Cardiac fibroblast (primary cell): ENCODE data around the gene DMBT1.

Source experiments
- DNase-seq, 2 donors: peaks; one replicate each; pipeline versions ENCODE4 v3.0.0 to v3.0.0-alpha.2; 2010; ENCODE audit warnings: low read depth in 2 of 2
- H3K4me3 ChIP-seq, 2 donors: replicated peaks in 1 of 2; 1 replicate in 1 of 2; 2 replicates in 1 of 2; pipeline ENCODE4 v1.5.1; 2011; ENCODE audit warnings: low read depth in 2 of 2, low read length in 2 of 2, mild to moderate bottlenecking in 2 of 2, moderate library complexity in 1 of 2
- TF ChIP-seq, protein P1 (sequence below): IDR thresholded peaks from one replicate; pipeline ENCODE4 v1.5.1; 2011; ENCODE audit warnings: low read depth, mild to moderate bottlenecking, low read length, inconsistent platforms

Gene DMBT1

DNA sequence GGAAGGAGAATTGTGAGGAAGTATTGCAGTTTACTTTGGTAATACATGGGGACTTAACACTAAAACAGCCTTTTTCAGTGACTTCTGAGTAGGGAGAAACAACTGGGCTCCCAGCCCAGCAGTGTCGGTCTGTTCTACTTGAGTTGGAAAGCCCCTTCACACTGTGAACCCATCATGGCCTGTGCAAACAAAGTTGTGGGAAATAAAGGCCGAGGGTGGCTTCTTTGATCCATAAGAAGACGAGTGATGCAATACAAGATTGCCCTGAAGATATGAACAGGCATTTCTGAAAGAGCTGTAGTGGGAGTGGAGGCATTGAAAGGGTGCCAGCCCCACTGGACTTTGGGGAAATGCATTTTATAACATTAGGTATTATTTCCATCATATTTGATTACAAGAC, 110.8 kb downstream of the DMBT1 start:
- TF ChIP-seq, protein P1, sequence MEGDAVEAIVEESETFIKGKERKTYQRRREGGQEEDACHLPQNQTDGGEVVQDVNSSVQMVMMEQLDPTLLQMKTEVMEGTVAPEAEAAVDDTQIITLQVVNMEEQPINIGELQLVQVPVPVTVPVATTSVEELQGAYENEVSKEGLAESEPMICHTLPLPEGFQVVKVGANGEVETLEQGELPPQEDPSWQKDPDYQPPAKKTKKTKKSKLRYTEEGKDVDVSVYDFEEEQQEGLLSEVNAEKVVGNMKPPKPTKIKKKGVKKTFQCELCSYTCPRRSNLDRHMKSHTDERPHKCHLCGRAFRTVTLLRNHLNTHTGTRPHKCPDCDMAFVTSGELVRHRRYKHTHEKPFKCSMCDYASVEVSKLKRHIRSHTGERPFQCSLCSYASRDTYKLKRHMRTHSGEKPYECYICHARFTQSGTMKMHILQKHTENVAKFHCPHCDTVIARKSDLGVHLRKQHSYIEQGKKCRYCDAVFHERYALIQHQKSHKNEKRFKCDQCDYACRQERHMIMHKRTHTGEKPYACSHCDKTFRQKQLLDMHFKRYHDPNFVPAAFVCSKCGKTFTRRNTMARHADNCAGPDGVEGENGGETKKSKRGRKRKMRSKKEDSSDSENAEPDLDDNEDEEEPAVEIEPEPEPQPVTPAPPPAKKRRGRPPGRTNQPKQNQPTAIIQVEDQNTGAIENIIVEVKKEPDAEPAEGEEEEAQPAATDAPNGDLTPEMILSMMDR = no peak
- DNase-seq = no peak
- H3K4me3 ChIP-seq = no peak overlapping the region

DNA sequence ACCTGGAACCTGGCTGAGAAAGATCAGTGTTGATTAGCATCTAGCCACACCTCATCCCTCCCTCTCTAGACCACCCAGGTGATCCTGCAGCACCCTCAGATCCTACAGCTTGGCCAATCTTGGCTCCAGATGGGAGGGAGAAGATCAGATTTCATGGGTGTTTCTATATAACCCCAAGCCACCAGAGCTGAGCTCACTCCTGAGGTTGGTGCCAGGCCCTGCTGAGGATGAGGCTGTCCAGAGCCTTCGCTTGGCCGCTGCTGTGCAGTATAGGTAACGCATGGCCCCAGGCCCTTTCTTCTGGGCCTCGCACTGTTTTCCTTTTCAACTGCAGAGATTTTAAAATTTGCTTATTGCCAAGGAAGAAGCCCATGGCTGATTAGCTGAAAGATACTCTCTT, 112.1 kb downstream of the DMBT1 start:
- DNase-seq = no peak
- TF ChIP-seq, protein P1 = no peak
- no peak overlapping the region for H3K4me3 ChIP-seq

DNA sequence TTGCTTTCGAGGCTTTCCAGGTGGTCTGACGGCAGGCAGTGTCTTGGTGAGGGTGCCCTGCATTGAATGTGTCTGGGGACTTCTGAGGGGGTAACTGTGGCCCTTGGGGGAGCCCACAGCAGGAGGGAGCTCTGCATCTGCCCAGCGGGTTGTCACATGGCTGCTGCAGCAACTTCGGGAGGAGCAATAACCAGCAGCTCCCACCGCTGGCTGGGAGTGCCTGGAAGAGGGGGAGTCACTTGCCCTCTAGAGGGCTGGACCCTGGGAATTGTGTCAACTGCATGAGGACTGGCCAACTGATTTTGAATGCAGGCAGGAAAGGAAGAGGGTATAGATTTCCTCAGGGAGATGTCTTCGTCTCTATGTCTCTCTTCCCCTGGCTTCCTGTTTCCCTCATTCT, 112.7 kb downstream of the DMBT1 start:
- DNase-seq = no peak
- TF ChIP-seq, protein P1 = no peak
- no peak overlapping the region for H3K4me3 ChIP-seq

DNA sequence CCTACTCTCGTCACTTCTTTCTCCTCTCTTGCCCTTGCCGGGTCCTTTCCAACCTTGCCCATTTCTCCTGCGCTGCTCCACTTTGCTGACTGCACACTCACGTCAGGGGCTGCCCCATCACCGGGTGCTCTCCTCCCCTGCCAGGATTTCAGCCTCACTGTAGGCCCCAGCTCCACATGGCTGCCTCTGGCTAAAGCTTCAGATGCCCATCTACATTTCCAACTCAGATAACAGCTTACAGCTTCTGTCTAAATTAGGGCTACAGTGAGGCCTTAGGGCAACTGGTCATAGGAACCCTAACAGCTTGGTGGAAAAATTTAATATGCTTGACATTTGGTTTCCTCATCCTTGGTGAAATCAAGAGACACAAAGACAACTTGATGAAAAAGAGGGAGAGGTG, 113.2 kb downstream of the DMBT1 start:
- TF ChIP-seq, protein P1 = no peak
- H3K4me3 ChIP-seq = no peak overlapping the region
- no peak for DNase-seq

DNA sequence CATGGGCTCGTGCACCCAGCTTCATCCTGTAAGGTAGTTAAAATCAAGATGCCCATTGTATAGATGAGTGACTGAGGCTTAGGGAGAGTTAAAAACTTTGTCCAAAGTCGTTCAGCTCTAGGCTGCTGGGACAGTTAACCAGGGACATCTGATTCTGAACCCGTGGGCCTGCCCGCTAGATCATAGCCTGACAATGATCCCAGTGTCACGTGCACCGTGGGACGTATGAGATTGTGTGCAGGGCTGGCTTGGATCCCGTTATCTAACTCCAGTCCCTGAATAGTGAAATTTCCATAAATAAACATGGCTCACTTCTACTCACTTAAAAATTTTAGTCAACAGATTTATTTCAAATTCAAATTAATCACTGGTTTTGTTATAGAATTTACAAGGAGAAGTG, 114.2 kb downstream of the DMBT1 start:
- no peak overlapping the region for H3K4me3 ChIP-seq
- TF ChIP-seq, protein P1 = no peak
- DNase-seq = no peak

DNA sequence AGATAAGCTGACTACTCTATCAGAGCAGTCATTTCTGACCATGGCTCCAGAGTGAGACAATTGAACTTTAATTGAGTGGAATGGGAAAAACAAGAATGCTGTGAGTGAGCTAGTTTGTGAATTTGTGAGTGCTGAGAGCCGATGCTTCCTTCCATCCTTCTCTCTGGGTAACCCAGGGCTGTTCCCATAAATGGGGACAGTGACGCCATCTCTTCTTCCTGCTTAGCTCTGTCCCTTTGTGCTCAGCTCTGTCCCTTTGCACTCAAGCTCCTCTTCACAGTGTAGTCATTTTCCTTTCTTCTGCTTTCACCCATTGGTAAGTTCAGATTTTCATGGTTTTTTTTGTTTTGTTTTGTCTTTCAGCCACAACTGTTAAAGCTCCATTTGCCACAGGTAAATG, 114.7 kb downstream of the DMBT1 start:
- DNase-seq = no peak
- H3K4me3 ChIP-seq = no peak overlapping the region
- TF ChIP-seq, protein P1 = no peak

DNA sequence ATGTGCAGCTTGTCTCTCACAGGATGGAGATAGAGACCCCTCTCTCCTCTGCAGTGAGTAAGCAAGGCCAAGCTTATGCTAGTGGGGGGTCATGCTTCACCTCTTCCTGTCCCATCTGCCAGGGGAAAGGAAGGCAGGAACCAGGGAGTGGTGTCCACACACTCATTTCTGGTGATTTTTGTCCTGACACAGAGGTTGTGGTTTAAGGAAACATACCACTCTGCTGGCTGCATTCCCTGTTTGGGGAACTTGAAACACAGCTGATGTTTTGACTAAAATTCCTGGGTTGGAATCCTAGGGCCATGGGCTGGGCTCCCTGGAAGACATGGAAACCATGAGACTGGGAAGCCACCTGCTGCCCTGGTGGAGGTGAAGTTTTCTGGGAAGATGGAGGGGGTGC, 117.7 kb downstream of the DMBT1 start:
- DNase-seq = peak in 1 of 2 donors; percentile 7
- TF ChIP-seq, protein P1 = no peak
- no peak overlapping the region for H3K4me3 ChIP-seq
